Measurements from ENCODE around the gene HINT1.
"Not testable (repeated sequence)": the region's sequence is repeated elsewhere in the genome, so short reads cannot be mapped to it uniquely, and the experiment has no call there.

HINT1 gene

DNA sequence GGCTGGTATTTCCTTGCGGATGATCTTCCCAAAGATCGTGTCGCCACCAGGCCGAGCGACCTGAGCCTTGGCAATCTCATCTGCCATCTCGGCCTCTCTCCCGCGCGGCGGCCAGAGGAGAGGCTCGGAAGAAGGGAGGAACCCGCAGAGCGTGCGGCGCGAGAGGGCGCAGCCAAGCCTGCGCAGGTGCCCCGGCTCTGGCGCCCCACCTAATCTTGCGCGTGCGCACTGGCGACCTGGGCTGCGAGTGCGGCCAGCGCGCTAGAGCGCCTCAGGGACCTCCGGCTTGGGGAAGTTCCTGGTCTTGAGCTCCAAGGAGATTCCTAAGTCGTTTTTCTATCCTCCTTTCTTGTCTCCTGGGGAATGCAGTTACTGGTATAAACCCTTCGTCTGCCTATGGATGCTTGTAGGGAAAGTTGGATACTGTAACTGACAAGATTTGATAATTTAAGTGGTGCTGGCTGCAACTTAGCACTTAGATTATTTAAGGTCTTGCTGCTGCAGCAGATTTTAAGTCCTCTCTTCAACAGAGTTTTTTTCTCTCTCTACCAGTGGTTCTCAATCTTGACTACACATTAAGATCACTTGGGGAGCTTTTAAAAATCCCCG is at the start of gene HINT1:
Gene HINT1, minus strand, starts transcription at position 138 of the 609 bp plus-strand sequence. Its CDS starts 51 bp downstream, at position 87.
- peak; percentile 91 for DNase-seq (ENCODE audit: low spot score)

DNA sequence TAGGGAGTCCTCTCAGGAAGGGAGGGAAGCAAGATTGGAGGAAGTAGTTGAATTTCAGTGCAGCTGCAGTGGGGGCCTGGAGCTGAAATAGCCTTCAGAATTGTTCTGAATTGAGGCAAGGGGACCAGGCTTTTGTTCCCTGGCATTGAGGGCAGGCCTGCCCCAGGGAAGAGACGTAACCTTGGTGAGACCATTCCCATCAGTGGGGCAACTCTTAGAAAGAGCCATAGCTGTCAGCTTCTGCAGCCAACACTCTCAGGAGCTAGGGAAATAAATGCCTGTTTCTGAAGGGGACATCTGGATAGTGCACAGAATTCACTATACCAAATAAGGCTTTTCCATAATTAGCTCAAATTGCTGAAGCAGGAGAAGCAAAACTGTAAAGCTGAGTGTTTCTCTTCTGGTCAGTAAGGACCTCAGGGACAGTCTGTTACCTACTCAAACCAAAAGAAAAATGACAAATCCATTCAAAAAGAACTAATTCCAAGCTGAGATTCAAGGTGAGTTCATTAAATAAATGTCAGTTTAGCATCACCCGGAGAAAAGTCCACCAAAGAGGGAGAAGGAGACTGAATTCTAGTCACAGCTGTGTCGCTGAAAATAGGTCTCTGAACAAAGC is 49.7 kb upstream of the HINT1 start:
- DNase-seq (ENCODE audit: low spot score): no peak

DNA sequence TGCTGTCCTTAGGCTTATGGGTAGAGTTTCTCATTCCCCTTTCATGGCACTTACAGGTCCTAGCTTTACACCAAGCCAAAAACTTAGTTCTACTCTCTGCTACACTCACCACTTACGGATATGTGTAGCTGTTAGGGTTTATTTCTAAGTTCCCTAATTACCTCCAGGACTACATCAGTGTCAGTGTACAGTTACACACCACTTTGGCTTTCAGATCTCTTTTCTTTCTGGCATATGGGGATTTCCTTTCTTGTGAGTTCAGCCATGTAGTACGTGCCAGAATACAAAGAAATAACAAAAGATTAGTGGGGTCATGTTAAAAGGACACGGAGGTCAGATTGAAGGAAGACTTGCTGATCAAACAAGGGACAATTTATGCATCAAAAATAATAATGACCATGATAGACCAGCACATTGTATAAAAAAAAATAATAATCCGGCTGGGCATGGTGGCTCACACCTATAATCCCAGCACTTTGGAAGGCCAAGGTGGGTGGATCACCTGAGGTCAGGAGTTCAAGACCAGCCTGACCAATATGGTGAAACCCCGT is 47.5 kb upstream of the HINT1 start:
- DNase-seq (ENCODE audit: low spot score): no peak

GRCh38 chr5:131211669-131212068 is 46.6 kb upstream of the HINT1 start:
- no peak for DNase-seq (ENCODE audit: low spot score)

DNA sequence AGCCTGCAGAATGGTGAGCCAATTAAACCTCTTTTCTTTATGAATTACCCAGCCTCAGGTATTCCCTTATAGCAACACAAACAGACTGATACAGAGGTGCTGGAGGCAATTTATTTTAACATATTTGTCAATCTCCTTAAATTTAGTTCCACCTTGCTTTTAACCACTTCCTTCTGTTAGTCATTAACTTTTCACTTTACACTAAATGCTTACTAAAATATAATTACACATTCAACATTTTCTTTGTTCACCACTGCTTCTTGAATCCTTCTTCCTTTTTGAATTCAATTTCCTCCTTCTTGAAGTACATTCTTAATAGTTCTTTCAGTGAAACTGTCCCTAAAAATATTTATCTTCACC is 45.1 kb upstream of the HINT1 start:
- DNase-seq (ENCODE audit: low spot score): no peak

GRCh38 chr5:131209506-131210150 is 44.6 kb upstream of the HINT1 start:
- DNase-seq (ENCODE audit: low spot score): peak; percentile 80

DNA sequence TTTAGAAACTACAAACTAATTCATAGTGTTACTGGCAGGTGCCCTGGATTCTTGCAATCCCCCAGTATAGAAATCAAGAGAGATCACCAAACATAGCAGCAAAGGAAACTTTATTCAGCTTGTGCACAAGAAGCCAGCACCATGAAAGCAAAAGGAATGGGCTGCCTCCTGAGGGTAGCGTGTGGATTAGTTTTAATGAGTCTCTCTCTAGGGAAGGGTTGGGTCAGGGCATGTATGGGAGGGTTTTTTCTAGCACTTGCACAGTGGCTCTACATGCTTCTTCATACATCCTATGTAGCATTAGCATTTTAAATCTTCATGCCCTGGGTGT is 44.1 kb upstream of the HINT1 start:
- no peak for DNase-seq (ENCODE audit: low spot score)

DNA sequence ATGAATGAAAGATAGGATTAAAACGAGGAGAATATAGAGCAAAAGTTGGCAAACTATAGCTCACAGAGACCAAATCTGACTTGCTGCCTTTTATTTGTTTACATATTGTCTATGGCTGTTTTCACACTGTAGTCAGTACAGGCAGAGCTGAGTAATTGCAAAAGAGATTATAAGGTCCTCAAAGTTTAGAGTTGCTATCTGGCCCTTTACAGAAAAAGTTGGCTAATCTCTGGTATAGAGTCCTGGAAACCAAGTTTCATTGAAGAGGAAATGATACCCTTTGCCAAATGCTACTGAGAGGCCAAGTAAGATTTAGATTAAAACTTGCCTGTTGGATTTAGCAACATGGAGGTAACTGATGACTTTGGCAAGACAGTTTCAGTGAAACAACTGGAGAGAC is 41.7 kb upstream of the HINT1 start:
- DNase-seq (ENCODE audit: low spot score): no peak

DNA sequence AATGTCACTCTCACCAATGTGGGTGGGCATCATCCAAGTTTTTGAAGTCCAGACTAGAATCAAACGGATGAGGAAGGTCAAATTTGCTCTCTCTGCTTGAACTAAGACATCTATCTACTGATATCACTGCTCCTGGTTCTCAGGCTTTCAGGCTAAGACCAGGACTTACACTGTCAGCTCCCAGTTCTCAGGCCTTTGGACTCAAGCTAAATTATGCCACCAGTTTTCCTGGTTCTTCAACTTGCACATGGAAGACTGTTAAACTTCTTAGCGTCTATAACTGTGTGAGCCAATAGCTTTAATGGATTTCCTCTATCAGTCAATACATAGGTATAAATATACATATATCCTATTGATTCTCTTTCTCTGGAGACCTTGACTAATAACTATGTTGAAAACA is 41.0 kb upstream of the HINT1 start:
- no peak for DNase-seq (ENCODE audit: low spot score)

- no peak for DNase-seq (ENCODE audit: low spot score)
Measured at GRCh38 chr5:131204964-131205363, 39.9 kb upstream of the HINT1 start.

- no peak for DNase-seq (ENCODE audit: low spot score)
Measured at GRCh38 chr5:131200560-131200959, 35.5 kb upstream of the HINT1 start.

GRCh38 chr5:131198625-131199024 is 33.6 kb upstream of the HINT1 start:
- DNase-seq (ENCODE audit: low spot score): no peak

DNA sequence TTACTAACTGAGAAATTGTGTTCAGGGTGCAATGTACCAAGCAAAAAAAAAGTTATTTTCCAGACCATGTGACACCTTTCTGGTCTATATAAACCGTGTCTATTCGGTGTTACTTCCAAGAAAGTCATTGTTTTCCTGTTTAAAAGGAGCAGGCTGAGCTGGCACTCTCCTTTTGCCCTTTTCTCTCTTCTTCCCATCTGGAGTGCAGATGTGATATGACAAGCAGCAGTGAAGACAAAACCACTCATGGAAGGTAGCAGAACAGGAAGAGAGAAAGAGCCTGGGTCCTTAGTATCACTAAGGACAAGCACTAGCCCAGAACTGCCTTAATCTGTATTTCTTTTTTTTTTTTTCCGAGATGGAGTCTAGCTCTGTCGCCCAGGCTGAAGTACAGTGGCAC is 31.3 kb upstream of the HINT1 start:
- DNase-seq (ENCODE audit: low spot score): no peak

DNA sequence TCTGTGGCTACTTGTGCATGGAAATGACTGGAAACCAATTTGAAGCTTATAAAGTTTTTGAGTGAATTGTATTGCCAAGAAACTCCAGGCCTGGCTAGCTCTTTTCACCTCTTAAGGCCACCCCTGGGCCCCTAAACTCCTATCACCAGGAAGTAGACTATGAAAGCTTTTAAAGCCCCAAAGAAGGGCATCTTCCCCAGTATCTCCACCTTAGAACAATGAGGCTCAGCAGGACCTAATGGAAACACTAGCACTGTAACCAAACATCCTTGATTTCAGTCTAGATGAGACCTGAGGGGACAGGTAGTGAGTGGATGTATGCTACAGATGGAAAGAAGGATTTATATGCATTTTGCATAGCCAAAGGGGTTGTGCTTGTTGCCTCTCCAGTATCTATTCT is 30.6 kb upstream of the HINT1 start:
- no peak for DNase-seq (ENCODE audit: low spot score)

- no peak for DNase-seq (ENCODE audit: low spot score)
Measured at GRCh38 chr5:131194725-131195124, 29.7 kb upstream of the HINT1 start.

DNA sequence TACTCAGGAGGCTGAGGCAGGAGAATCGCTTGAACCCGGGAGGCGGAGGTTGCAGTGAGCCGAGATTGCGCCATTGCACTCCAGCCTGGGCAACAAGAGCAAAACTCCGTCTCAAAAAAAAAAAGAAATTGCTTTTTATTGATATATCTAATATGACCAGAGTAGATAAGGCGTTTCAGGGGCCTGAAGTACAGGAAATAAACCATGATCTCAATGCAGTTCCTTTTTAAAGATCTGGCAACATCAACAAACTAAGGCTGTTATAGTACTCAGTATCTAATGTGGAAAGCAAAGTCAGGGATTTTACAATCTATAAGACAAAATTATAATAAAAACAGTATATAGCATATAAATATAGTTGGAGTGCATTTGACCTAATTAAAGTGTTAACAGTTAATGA is 28.8 kb upstream of the HINT1 start:
- DNase-seq (ENCODE audit: low spot score): not testable (repeated sequence)

DNA sequence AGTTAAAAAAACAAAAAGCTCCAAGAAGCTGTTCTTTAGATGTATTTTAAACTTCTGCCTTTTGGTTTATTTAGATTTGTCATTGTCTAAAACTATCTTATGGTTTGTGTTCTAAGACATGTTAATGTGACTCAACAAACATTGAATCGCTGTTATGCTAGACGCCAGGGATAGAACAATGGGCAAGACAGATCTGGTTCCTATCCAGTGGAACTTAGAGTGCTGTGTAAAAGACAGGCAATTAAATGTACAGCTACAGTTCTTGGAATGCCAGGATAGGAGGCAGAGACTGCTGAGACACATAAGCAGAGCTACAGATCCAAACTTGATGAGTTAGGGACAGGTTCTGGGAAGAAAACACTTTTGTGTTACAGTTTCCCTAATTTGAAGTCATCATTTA is 28.1 kb upstream of the HINT1 start:
- DNase-seq (ENCODE audit: low spot score): no peak

DNA sequence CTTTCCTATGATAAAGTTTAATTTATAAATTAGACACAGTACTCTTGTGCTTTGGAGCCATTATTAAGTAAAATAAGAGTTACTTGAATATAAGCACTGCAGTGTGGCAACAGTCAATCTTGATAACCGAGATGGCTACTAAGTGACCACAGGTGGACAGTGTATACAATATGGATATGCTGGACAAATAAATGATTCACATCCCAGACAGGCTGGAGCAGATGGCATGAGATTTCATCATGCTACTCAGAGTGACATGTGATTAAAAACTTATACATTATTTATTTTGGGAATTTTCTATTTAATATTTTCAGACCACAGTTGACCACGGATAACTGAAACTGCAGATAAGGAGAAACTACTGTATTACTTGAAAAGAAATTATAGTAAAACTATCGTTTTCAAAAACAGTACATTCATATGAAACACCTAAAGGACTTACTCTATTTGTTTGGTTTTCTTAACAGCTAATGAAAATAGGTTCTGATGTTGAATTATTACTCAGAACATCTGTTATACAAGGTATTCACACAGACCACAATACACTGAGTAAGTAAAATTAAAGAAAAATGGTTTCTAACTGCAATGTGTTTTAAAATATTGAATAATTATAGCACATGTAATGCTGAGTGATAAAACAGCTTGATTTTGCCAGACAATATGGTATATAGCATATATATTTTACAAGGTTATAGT is 21.7 kb upstream of the HINT1 start:
- DNase-seq (ENCODE audit: low spot score): no peak

DNA sequence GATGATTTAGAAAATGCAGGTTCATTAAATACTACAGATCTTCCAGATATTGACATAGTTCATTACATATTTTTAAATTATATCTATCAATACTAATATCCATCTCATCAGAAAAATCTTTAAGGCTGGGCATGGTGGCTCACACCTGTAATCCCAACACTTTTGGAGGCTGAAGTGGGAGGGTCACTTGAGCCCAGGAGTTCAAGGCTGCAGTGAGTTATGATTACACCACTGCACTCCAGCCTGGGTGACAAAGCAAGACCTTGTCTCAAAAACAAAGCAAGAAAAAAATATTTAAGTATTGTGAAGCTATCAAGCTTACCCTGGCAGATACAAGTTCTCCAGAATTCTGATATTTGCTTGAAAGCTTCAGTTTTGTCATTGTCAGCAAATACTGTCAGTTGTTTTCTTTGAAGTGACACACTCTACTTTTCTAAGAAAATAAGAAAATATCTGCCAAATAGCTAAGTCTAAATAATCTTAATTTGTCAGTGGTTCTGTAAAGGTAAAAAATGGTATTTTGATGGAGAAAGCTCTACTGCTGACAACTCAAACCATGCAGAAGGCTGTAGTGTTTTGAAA is 20.6 kb upstream of the HINT1 start:
- DNase-seq (ENCODE audit: low spot score): no peak

DNA sequence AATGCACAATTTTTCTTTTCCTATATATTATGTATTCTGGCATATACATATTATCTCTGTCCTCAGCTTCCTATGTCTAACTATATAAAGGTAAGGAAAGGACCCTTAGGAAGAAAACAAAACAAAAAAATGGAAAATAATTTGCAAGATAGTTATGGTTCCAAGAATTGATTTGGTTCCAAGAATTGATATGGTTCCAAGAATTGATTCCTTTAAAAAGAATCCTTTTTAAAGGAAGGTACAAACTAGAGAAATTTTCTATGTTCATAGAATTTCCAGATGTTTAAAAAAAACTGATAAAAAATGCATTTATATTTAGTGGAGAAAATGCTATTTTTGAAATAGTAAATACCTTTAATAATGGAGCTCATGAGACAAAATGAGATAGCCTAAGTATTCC is 17.8 kb upstream of the HINT1 start:
- no peak for DNase-seq (ENCODE audit: low spot score)

DNA sequence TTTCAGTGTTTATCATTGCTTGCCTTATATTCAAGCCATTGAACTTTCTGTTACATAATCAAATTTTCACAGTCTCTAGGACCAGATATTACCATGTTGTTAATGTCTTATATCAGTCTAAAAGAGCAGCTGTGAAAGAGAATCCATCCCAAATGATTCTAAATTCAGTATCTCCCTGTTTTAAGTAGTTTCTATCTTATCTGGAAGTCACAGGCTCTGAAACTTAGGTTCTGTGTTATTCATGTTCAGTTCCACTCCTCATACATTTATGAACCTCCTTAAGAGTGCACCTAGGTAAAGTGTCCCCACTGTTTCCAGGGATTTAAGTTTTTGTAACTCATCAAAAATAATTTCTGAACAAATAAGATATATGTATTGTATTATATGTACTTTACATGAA is 15.4 kb upstream of the HINT1 start:
- DNase-seq (ENCODE audit: low spot score): no peak

DNA sequence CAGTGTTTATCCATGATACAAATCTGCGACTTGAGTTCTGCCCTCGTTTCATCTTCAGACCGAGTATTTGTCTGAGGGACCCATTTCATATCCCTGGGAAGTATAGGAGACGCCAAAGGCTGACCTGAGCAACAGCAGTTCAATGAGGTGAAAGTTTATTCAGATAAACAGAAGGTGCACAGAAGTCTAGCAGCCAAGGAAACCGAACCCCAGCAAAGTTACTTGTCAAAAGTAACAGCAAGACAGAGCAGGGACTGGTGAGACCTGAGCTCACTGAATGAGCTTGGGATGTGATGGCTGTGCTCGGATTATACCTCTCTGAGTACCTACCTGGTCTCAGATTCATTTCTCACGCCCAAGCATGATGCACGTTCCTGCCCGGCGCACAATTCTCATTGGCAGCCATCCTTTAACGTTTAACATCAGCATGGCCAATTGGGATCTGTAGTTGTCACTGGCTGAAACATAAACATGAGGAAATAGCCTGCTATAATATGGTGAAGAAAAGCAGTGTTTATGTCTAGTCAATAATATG is 6.3 kb upstream of the HINT1 start:
- peak; percentile 3 for DNase-seq (ENCODE audit: low spot score)
